SW 1271 (cell line): ENCODE data around the gene TIMP4.

Experiments used
- DNase-seq, 2 experiments: peaks; one replicate each; lab custom pipeline; 2025; lab: John Stamatoyannopoulos, UW

Gene TIMP4

GRCh38 chr3:12147049-12147780, 11.5 kb downstream of the TIMP4 start:
- DNase-seq, result no peak

- no peak for DNase-seq
Measured at GRCh38 chr3:12143949-12144504, 14.7 kb downstream of the TIMP4 start.

- DNase-seq, result no peak
Measured at GRCh38 chr3:12142476-12142875, 16.2 kb downstream of the TIMP4 start.

- no peak for DNase-seq
Measured at GRCh38 chr3:12141350-12141749, 17.4 kb downstream of the TIMP4 start.

- peak in 1 of 2 experiments; percentile 46 for DNase-seq
Measured at GRCh38 chr3:12139111-12139511, 19.6 kb downstream of the TIMP4 start.

GRCh38 chr3:12138044-12138443, 20.7 kb downstream of the TIMP4 start:
- DNase-seq, result peak in 1 of 2 experiments; percentile 43

GRCh38 chr3:12136371-12136770, 22.3 kb downstream of the TIMP4 start:
- DNase-seq, result no peak

GRCh38 chr3:12135029-12135657, 23.6 kb downstream of the TIMP4 start:
- peak in 1 of 2 experiments; percentile 60 for DNase-seq

- DNase-seq, result no peak
Measured at GRCh38 chr3:12132881-12133280, 25.8 kb downstream of the TIMP4 start.

GRCh38 chr3:12131351-12132090, 27.2 kb downstream of the TIMP4 start:
- no peak for DNase-seq

- DNase-seq, result no peak
Measured at GRCh38 chr3:12127391-12127790, 31.3 kb downstream of the TIMP4 start.

GRCh38 chr3:12125772-12126171, 32.9 kb downstream of the TIMP4 start:
- no peak for DNase-seq

GRCh38 chr3:12121466-12121865, 37.2 kb downstream of the TIMP4 start:
- DNase-seq, result no peak

- no peak for DNase-seq
Measured at GRCh38 chr3:12120374-12121140, 38.2 kb downstream of the TIMP4 start.

- DNase-seq, result no peak
Measured at GRCh38 chr3:12117473-12117872, 41.2 kb downstream of the TIMP4 start.

- DNase-seq, result no peak
Measured at GRCh38 chr3:12116870-12117269, 41.8 kb downstream of the TIMP4 start.

GRCh38 chr3:12115849-12116248, 42.9 kb downstream of the TIMP4 start:
- DNase-seq, result no peak

- no peak for DNase-seq
Measured at GRCh38 chr3:12115104-12115503, 43.6 kb downstream of the TIMP4 start.

- DNase-seq, result no peak
Measured at GRCh38 chr3:12114251-12114650, 44.5 kb downstream of the TIMP4 start.

- DNase-seq, result no peak
Measured at GRCh38 chr3:12107071-12107713, 51.5 kb downstream of the TIMP4 start.
